Uterus (tissue), 2 donors: Measurements from ENCODE around the gene TNNI2.

ENCODE experiments used
- POLR2A ChIP-seq, 2 donors: fragments of 450-650 bp; IDR thresholded peaks; one replicate each; pipeline ENCODE4 v1.6.1; 2016; ENCODE audit warnings: antibody characterized with exemption in 2 of 2, mild to moderate bottlenecking in 1 of 2, moderate library complexity in 1 of 2
- TF ChIP-seq, protein P1 (sequence below), 4 experiments: fragments of 200-600 bp in 2 of 4; fragments of 450-650 bp in 2 of 4; sonication (generic) in 2 of 4; IDR thresholded peaks; one replicate each; pipeline ENCODE4 v1.5.1; 2016 to 2019; ENCODE audit warnings: antibody characterized with exemption in 4 of 4, mild to moderate bottlenecking in 2 of 4, moderate library complexity in 1 of 4

DNA sequence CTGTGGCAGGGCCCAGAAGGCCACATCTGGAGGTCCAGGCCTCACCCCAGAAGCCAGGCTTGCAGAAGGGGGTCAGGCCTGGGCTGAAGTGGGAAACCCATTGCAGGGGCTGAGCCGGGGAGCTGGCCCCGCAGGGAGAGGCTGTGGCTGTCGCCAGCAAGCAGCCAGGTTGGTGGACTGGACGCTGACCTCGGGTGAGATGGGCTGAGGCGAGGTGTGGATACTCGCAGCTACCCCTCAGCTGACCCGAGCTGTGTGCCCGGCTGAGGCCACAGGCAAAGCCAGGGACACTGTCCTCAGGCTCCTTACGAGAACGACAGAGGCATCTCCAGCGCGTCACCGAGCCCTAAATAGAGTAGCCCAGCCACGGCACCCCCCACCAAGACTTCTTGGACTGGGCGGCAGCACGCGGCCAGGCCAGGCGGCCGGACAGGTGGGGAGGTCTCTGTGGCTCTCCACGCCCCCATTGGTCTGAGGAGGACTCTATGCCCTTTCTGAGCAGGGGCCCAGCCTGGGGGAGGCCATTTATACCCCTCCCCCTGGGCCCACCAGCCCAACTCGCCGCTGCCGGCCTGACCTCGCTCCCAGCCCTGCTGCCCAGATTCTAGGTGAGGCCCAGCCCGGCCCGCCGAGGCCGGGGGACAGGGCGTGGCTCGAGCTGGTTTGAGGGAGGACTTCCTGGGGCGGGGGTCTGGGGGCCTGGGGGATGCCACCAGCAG, at the start of gene TNNI2:
- no peak for TF ChIP-seq POLR2A (IDR thresholded peaks at IDR 0.05)
- TF ChIP-seq, protein P1, sequence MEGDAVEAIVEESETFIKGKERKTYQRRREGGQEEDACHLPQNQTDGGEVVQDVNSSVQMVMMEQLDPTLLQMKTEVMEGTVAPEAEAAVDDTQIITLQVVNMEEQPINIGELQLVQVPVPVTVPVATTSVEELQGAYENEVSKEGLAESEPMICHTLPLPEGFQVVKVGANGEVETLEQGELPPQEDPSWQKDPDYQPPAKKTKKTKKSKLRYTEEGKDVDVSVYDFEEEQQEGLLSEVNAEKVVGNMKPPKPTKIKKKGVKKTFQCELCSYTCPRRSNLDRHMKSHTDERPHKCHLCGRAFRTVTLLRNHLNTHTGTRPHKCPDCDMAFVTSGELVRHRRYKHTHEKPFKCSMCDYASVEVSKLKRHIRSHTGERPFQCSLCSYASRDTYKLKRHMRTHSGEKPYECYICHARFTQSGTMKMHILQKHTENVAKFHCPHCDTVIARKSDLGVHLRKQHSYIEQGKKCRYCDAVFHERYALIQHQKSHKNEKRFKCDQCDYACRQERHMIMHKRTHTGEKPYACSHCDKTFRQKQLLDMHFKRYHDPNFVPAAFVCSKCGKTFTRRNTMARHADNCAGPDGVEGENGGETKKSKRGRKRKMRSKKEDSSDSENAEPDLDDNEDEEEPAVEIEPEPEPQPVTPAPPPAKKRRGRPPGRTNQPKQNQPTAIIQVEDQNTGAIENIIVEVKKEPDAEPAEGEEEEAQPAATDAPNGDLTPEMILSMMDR (IDR thresholded peaks at IDR 0.05) = no peak
